GM23338 (cell line): Measurements from ENCODE around the gene RPF1. TPM values are rescaled to one million over a fixed set of nuclear protein-coding genes. Genes with fewer than 3 reads are reported as not detected.

Experiments
- ATAC-seq: fragments of 200-7000 bp; cut with Tn5 transposase; 3 replicates; pipeline ENCODE4 v1.9.1; 2020
- DNase-seq: peaks from one replicate; pipeline ENCODE4 v3.0.0-alpha.2; 2015; ENCODE audit warnings: low spot score
- H2AFZ ChIP-seq: fragments of 200-600 bp; sonication (generic); 2 replicates; pipeline ENCODE4 v1.8.0; 2016; ENCODE audit warnings: antibody characterized with exemption, mild to moderate bottlenecking, moderate library complexity
- H3F3A ChIP-seq: fragments of 200-600 bp; sonication (generic); replicated peaks from 2 replicates; pipeline ENCODE4 v1.8.0; 2017; ENCODE audit warnings: antibody characterized with exemption, mixed run types, low read depth
- H3K27ac ChIP-seq: fragments of 200-600 bp; sonication (generic); 2 replicates; pipeline ENCODE4 v1.6.1; 2016; ENCODE audit warnings: low read depth
- H3K27me3 ChIP-seq: fragments of 200-600 bp; sonication (generic); 2 replicates; pipeline ENCODE4 v1.8.0; 2016; ENCODE audit warnings: mild to moderate bottlenecking, mixed run types, moderate library complexity; ENCODE audit not compliant: insufficient read depth
- H3K36me3 ChIP-seq: fragments of 200-600 bp; sonication (generic); 2 replicates; pipeline ENCODE4 v1.8.0; 2016; ENCODE audit warnings: mild to moderate bottlenecking; ENCODE audit not compliant: insufficient read depth
- H3K4me1 ChIP-seq: fragments of 200-600 bp; sonication (generic); 2 replicates; pipeline ENCODE4 v1.8.0; 2016; ENCODE audit warnings: mild to moderate bottlenecking, moderate library complexity; ENCODE audit not compliant: insufficient read depth
- H3K4me2 ChIP-seq: fragments of 200-600 bp; sonication (generic); 2 replicates; pipeline ENCODE4 v1.7.1; 2017; ENCODE audit warnings: mixed run types
- H3K4me3 ChIP-seq: fragments of 200-600 bp; sonication (generic); 2 replicates; pipeline ENCODE4 v1.6.1; 2016; ENCODE audit warnings: mixed run types
- H3K79me2 ChIP-seq: fragments of 200-600 bp; sonication (generic); replicated peaks from 2 replicates; pipeline ENCODE4 v1.8.0; 2017; ENCODE audit warnings: mild to moderate bottlenecking; ENCODE audit not compliant: insufficient read depth
- H3K9me2 ChIP-seq: fragments of 200-600 bp; sonication (generic); 2 replicates; pipeline ENCODE4 v1.8.0; 2017; ENCODE audit not compliant: insufficient read depth
- H4K20me1 ChIP-seq: fragments of 200-600 bp; sonication (generic); replicated peaks from 2 replicates; pipeline ENCODE4 v1.8.0; 2017; ENCODE audit warnings: mild to moderate bottlenecking; ENCODE audit not compliant: insufficient read depth
- H3K27ac Mint-ChIP-seq: 2 replicates; pipeline ENCODE4 v1.8.0; 2020; ENCODE audit warnings: inconsistent platforms, mild to moderate bottlenecking, moderate library complexity, mixed read lengths
- H3K27me3 Mint-ChIP-seq: 3 replicates; pipeline ENCODE4 v1.8.0; 2022; ENCODE audit warnings: low read depth, mild to moderate bottlenecking, moderate library complexity, mixed read lengths, inconsistent platforms; ENCODE audit not compliant: insufficient read depth, poor library complexity
- H3K36me3 Mint-ChIP-seq: 3 replicates; pipeline ENCODE4 v1.8.0; 2021; ENCODE audit warnings: low read depth, mild to moderate bottlenecking, inconsistent platforms, moderate library complexity, mixed read lengths
- H3K4me1 Mint-ChIP-seq: 3 replicates; pipeline ENCODE4 v1.8.0; 2020; ENCODE audit warnings: mild to moderate bottlenecking, inconsistent platforms, mixed read lengths
- H3K4me3 Mint-ChIP-seq: 3 replicates; pipeline ENCODE4 v1.8.0; 2021; ENCODE audit warnings: moderate library complexity, mild to moderate bottlenecking, inconsistent platforms, mixed read lengths
- H3K9me3 Mint-ChIP-seq: 3 replicates; pipeline ENCODE4 v1.8.0; 2020; ENCODE audit warnings: moderate library complexity, mild to moderate bottlenecking, inconsistent platforms, mixed read lengths
- CREB1 ChIP-seq: fragments of 250-450 bp; sonication (Bioruptor Pico); IDR thresholded peaks from 2 replicates; pipeline ENCODE4 v1.5.0; 2020; ENCODE audit warnings: low read depth, mild to moderate bottlenecking, moderate library complexity
- CTCF ChIP-seq, 2 experiments: fragments of 200-600 bp in 1 of 2; sonication (generic) in 1 of 2; conservative IDR thresholded peaks; 2 replicates each; pipeline versions ENCODE4 v1.5.1 to v1.6.1; 2016 to 2017; ENCODE audit warnings: antibody characterized with exemption in 2 of 2, low read depth in 2 of 2, mild to moderate bottlenecking in 2 of 2, moderate library complexity in 1 of 2
- EZH2 ChIP-seq: fragments of 200-600 bp; sonication (generic); IDR thresholded peaks from one replicate; pipeline ENCODE4 v1.8.0; 2017; ENCODE audit warnings: antibody characterized with exemption, mild to moderate bottlenecking, low read depth; ENCODE audit not compliant: unreplicated experiment
- EZH2phosphoT487 ChIP-seq: fragments of 200-600 bp; sonication (generic); IDR thresholded peaks from one replicate; pipeline ENCODE4 v1.8.1; 2018; ENCODE audit warnings: antibody characterized with exemption; ENCODE audit not compliant: unreplicated experiment
- NANOG ChIP-seq: IDR thresholded peaks from 2 replicates; pipeline ENCODE4 v1.6.1; 2016; ENCODE audit warnings: antibody characterized with exemption, borderline replicate concordance
- POLR2AphosphoS5 ChIP-seq: IDR thresholded peaks from 2 replicates; pipeline ENCODE4 v1.6.1; 2016; ENCODE audit warnings: antibody characterized with exemption, low read depth
- STAT1 ChIP-seq: IDR thresholded peaks from one replicate; pipeline ENCODE4 v1.6.1; 2016; ENCODE audit warnings: antibody characterized with exemption; ENCODE audit not compliant: unreplicated experiment
- ZNF114 ChIP-seq: fragments of 250-450 bp; sonication (Bioruptor Pico); IDR thresholded peaks from 2 replicates; pipeline ENCODE4 v1.5.0; 2020; ENCODE audit warnings: mild to moderate bottlenecking, moderate library complexity
- ZNF331 ChIP-seq: fragments of 250-450 bp; sonication (Bioruptor Pico); IDR thresholded peaks from 2 replicates; pipeline ENCODE4 v1.5.0; 2020; ENCODE audit warnings: low read depth, mild to moderate bottlenecking, moderate library complexity
- polyA plus RNA-seq: library from polyadenylated mRNA; unstranded; fragments of >200 nt; fragmentation: Nextera tagmentation; extraction: Ambion mirVana; gene quantifications from 2 replicates; pipeline ENCODE4 v1.2.1, GENCODE V29; 2016
- total RNA-seq: library from RNA; depleted of rRNA; stranded (reverse); fragments of >200 nt; shearing (Covaris generic); gene quantifications from 2 replicates; pipeline ENCODE4 v1.2.3, GENCODE V29; 2014
- TF ChIP-seq, protein P1 (sequence below): IDR thresholded peaks from one replicate; pipeline ENCODE4 v1.6.1; 2018; ENCODE audit warnings: antibody characterized with exemption; ENCODE audit not compliant: unreplicated experiment
- TF ChIP-seq, protein P2 (sequence below): fragments of 250-450 bp; sonication (Bioruptor Pico); IDR thresholded peaks from 2 replicates; pipeline ENCODE4 v1.5.0; 2020; ENCODE audit warnings: mild to moderate bottlenecking, moderate library complexity

RPF1 gene
- total and polyA plus RNA-seq, 2 experiments from 2014 or later = 56.4 to 57.1 TPM

- TF ChIP-seq CREB1 (CRISPR knock-in tag) = no peak
- TF ChIP-seq NANOG = no peak
- no peak for TF ChIP-seq EZH2
- TF ChIP-seq, protein P1, sequence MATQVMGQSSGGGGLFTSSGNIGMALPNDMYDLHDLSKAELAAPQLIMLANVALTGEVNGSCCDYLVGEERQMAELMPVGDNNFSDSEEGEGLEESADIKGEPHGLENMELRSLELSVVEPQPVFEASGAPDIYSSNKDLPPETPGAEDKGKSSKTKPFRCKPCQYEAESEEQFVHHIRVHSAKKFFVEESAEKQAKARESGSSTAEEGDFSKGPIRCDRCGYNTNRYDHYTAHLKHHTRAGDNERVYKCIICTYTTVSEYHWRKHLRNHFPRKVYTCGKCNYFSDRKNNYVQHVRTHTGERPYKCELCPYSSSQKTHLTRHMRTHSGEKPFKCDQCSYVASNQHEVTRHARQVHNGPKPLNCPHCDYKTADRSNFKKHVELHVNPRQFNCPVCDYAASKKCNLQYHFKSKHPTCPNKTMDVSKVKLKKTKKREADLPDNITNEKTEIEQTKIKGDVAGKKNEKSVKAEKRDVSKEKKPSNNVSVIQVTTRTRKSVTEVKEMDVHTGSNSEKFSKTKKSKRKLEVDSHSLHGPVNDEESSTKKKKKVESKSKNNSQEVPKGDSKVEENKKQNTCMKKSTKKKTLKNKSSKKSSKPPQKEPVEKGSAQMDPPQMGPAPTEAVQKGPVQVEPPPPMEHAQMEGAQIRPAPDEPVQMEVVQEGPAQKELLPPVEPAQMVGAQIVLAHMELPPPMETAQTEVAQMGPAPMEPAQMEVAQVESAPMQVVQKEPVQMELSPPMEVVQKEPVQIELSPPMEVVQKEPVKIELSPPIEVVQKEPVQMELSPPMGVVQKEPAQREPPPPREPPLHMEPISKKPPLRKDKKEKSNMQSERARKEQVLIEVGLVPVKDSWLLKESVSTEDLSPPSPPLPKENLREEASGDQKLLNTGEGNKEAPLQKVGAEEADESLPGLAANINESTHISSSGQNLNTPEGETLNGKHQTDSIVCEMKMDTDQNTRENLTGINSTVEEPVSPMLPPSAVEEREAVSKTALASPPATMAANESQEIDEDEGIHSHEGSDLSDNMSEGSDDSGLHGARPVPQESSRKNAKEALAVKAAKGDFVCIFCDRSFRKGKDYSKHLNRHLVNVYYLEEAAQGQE = no peak
- TF ChIP-seq ZNF331 (CRISPR knock-in tag) = no peak
- TF ChIP-seq EZH2phosphoT487 = no peak
- no peak for TF ChIP-seq ZNF114 (CRISPR knock-in tag)
- TF ChIP-seq STAT1 = no peak
- no peak for TF ChIP-seq CTCF (conservative IDR thresholded peaks at IDR 0.05; ENCODE audit: low read depth in 2 of 2)
Observed at GRCh38 chr1:84462118-84462517, 16.9 kb upstream of the RPF1 start (continued).

DNA sequence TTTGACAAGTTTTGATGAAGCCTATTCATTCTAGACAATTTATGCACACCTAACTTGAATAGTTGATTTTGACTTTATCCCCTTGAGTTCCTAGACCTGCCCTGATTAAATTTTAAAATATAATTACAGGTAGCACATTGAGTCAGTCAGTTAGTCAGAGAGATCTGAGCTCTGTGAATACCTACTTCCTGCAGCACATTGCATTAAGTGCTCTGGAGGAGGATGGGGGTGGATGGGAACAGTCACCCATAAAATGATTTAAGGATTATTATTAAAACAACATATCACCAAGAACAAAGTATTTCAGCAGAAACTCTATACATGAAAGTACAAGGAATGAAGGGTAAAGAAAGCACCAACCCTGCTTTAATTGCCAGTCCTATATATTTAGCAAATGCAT, 11.8 kb upstream of the RPF1 start:
- Histone ChIP-seq H3F3A (no peaks in the 10 kb centered on the region), H3K27me3 (peaks cover 23% of the 10 kb centered on the region), H3K4me3 (no peak overlapping the region), H3K4me1 (no peaks in the 10 kb centered on the region), H2AFZ (no peak overlapping the region), H3K79me2 (no peaks in the 10 kb centered on the region), H3K36me3 (no peaks in the 10 kb centered on the region), H3K27ac (no peak overlapping the region), H3K4me2 (no peak overlapping the region), H3K9me2 (no peaks in the 10 kb centered on the region), H4K20me1 (no peaks in the 10 kb centered on the region)
- H3K36me3 Mint-ChIP-seq = no peaks in the 10 kb centered on the region
- H3K4me3 Mint-ChIP-seq = no peak overlapping the region
- no peak overlapping the region for H3K27ac Mint-ChIP-seq
- ATAC-seq (no peak), DNase-seq (no peak)
- no peaks in the 10 kb centered on the region for H3K9me3 Mint-ChIP-seq
- no peaks in the 10 kb centered on the region for H3K27me3 Mint-ChIP-seq
- H3K4me1 Mint-ChIP-seq = no peaks in the 10 kb centered on the region
- TF ChIP-seq POLR2AphosphoS5 = no peak
- TF ChIP-seq ZNF114 (CRISPR knock-in tag) = no peak
- TF ChIP-seq, protein P1 = no peak
- TF ChIP-seq, protein P2, sequence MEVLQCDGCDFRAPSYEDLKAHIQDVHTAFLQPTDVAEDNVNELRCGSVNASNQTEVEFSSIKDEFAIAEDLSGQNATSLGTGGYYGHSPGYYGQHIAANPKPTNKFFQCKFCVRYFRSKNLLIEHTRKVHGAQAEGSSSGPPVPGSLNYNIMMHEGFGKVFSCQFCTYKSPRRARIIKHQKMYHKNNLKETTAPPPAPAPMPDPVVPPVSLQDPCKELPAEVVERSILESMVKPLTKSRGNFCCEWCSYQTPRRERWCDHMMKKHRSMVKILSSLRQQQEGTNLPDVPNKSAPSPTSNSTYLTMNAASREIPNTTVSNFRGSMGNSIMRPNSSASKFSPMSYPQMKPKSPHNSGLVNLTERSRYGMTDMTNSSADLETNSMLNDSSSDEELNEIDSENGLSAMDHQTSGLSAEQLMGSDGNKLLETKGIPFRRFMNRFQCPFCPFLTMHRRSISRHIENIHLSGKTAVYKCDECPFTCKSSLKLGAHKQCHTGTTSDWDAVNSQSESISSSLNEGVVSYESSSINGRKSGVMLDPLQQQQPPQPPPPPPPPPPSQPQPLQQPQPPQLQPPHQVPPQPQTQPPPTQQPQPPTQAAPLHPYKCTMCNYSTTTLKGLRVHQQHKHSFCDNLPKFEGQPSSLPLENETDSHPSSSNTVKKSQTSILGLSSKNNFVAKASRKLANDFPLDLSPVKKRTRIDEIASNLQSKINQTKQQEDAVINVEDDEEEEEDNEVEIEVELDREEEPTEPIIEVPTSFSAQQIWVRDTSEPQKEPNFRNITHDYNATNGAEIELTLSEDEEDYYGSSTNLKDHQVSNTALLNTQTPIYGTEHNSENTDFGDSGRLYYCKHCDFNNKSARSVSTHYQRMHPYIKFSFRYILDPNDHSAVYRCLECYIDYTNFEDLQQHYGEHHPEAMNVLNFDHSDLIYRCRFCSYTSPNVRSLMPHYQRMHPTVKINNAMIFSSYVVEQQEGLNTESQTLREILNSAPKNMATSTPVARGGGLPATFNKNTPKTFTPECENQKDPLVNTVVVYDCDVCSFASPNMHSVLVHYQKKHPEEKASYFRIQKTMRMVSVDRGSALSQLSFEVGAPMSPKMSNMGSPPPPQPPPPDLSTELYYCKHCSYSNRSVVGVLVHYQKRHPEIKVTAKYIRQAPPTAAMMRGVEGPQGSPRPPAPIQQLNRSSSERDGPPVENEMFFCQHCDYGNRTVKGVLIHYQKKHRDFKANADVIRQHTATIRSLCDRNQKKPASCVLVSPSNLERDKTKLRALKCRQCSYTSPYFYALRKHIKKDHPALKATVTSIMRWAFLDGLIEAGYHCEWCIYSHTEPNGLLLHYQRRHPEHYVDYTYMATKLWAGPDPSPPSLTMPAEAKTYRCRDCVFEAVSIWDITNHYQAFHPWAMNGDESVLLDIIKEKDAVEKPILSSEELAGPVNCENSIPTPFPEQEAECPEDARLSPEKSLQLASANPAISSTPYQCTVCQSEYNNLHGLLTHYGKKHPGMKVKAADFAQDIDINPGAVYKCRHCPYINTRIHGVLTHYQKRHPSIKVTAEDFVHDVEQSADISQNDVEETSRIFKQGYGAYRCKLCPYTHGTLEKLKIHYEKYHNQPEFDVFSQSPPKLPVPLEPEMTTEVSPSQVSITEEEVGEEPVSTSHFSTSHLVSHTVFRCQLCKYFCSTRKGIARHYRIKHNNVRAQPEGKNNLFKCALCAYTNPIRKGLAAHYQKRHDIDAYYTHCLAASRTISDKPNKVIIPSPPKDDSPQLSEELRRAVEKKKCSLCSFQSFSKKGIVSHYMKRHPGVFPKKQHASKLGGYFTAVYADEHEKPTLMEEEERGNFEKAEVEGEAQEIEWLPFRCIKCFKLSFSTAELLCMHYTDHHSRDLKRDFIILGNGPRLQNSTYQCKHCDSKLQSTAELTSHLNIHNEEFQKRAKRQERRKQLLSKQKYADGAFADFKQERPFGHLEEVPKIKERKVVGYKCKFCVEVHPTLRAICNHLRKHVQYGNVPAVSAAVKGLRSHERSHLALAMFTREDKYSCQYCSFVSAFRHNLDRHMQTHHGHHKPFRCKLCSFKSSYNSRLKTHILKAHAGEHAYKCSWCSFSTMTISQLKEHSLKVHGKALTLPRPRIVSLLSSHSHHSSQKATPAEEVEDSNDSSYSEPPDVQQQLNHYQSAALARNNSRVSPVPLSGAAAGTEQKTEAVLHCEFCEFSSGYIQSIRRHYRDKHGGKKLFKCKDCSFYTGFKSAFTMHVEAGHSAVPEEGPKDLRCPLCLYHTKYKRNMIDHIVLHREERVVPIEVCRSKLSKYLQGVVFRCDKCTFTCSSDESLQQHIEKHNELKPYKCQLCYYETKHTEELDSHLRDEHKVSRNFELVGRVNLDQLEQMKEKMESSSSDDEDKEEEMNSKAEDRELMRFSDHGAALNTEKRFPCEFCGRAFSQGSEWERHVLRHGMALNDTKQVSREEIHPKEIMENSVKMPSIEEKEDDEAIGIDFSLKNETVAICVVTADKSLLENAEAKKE = no peak
